Stimulated activated memory B cell treated with anti-CD40 and anti-IgM and Interleukin-4, amounts not matched to agents 10 μg/mL and 1 μg/mL and 100 μg/mL, for 72 hours (primary cell): ENCODE results near the gene SPAG6.
A peak's percentile ranks its signal among the peaks of the same experiment; 100 is the strongest.

Experiments
- ATAC-seq: fragments of 150-1000 bp; cut with Tn5 transposase; 2 replicates; pipeline ENCODE4 v1.10.0; 2021
- H3K27ac Mint-ChIP-seq: one replicate; pipeline ENCODE4 v1.8.0; 2022; ENCODE audit warnings: mild to moderate bottlenecking, mixed read lengths
- H3K27me3 Mint-ChIP-seq: one replicate; pipeline ENCODE4 v1.8.0; 2022; ENCODE audit warnings: mixed read lengths
- H3K36me3 Mint-ChIP-seq: one replicate; pipeline ENCODE4 v1.8.0; 2022; ENCODE audit warnings: mixed read lengths
- H3K4me1 Mint-ChIP-seq: one replicate; pipeline ENCODE4 v1.8.0; 2022; ENCODE audit warnings: mixed read lengths
- H3K4me3 Mint-ChIP-seq: one replicate; pipeline ENCODE4 v1.8.0; 2022; ENCODE audit warnings: mild to moderate bottlenecking, moderate library complexity, mixed read lengths
- H3K9me3 Mint-ChIP-seq: one replicate; pipeline ENCODE4 v1.8.0; 2022; ENCODE audit warnings: mixed read lengths

Gene SPAG6

DNA sequence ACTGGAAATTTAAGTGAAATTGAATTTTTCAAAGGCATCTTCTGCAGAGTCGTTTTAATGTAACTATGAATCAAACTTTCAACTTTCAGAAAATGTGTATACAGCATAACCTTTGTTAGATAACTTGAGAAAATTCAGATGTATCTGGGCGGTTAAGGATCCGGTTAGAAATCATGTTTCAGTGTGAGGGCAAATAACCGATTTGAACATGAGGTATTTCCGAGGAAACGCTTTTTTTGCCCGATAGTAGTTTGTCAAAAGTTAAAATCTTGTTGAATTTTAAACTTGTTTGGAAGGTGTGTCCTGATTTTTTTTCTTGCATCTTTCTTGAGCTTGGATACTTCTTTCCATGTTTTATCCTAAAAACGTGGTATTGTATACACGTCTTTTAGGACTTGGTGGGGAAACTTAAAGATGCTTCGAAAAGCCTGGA, 25.7 kb upstream of the SPAG6 start:
- no peaks in the 10 kb centered on the region for H3K36me3 Mint-ChIP-seq
- H3K9me3 Mint-ChIP-seq: no peaks in the 10 kb centered on the region
- H3K4me3 Mint-ChIP-seq: peak overlapping the region; percentile 93
- H3K27ac Mint-ChIP-seq: peak overlapping the region; percentile 91
- peaks cover 43% of the 10 kb centered on the region for H3K4me1 Mint-ChIP-seq
- ATAC-seq: no peak
- no peaks in the 10 kb centered on the region for H3K27me3 Mint-ChIP-seq

GRCh38 chr10:22319980-22320558, 25.2 kb upstream of the SPAG6 start:
- Mint-ChIP-seq H3K9me3 (no peaks in the 10 kb centered on the region), H3K4me1 (peaks cover 46% of the 10 kb centered on the region), H3K27me3 (no peaks in the 10 kb centered on the region), H3K27ac (peak overlapping the region; percentile 91), H3K4me3 (peak overlapping the region; percentile 93), H3K36me3 (no peaks in the 10 kb centered on the region)
- no peak for ATAC-seq

DNA sequence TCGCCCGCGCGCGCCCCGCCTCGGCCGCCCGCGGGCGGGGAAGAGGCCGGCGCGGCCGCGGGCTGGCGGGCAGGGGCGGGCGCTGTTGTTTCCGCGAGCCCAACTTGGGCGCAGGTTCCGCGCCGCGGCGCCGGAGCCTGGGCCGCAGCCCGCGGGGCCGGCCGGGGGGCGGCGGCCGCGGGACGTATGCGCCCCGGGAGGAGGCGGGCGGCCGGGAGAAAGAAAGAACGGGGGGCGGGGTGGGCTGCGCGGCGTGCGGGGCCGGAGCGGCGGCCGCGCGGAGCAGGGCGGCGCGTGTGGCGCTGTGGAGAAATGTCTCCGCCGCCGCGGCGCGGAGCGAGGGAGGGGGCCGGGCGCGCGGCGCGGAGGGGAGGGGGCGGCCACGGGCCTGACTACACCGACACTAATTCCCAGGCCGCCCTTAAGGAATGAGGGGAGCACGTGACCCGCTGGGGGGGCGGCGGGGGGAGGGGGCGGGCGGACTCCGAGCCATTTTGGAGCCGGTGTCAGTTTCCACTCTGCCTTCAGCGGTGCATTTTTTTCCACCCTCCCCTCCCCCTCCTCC, 24.6 kb upstream of the SPAG6 start, which contains the start of gene BMI1:
BMI1 (plus strand) TSS at position 509 of the 565 bp plus-strand sequence. CDS start 5,351 bp downstream, outside the sequence.
- H3K4me3 Mint-ChIP-seq: peak within 1 kb of the TSS; percentile 93
- H3K27ac Mint-ChIP-seq: peak within 1 kb of the TSS; percentile 94
- ATAC-seq: peak; percentile 58
- no peaks in the 10 kb centered on the region for H3K9me3 Mint-ChIP-seq
- peaks cover 41% of the 10 kb centered on the region for H3K4me1 Mint-ChIP-seq
- no peaks in the 10 kb centered on the region for H3K36me3 Mint-ChIP-seq
- no peaks in the 10 kb centered on the region for H3K27me3 Mint-ChIP-seq

DNA sequence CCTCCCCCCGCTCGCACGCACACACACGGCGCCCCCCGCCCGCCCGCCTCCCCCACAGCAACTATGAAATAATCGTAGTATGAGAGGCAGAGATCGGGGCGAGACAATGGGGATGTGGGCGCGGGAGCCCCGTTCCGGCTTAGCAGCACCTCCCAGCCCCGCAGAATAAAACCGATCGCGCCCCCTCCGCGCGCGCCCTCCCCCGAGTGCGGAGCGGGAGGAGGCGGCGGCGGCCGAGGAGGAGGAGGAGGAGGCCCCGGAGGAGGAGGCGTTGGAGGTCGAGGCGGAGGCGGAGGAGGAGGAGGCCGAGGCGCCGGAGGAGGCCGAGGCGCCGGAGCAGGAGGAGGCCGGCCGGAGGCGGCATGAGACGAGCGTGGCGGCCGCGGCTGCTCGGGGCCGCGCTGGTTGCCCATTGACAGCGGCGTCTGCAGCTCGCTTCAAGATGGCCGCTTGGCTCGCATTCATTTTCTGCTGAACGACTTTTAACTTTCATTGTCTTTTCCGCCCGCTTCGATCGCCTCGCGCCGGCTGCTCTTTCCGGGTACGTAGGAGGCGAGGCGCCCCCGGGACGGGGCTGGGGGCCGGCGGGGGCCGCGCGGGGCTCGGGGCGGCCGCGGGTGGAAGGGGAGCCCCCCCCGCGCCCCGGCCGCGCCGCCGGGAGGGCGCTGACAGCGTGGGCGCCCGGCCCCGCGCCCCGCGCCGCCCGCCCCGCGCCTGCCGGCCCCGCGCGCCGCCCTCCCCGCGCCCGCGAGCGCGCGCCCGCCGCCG, 24.0 kb upstream of the SPAG6 start:
- Mint-ChIP-seq H3K4me3 (peak overlapping the region; percentile 90), H3K27ac (peak overlapping the region; percentile 94), H3K4me1 (peaks cover 45% of the 10 kb centered on the region), H3K36me3 (no peaks in the 10 kb centered on the region), H3K27me3 (no peaks in the 10 kb centered on the region), H3K9me3 (no peaks in the 10 kb centered on the region)
- peak; percentile 61 for ATAC-seq

- no peaks in the 10 kb centered on the region for H3K9me3 Mint-ChIP-seq
- H3K36me3 Mint-ChIP-seq: no peaks in the 10 kb centered on the region
- H3K27me3 Mint-ChIP-seq: no peaks in the 10 kb centered on the region
- peaks cover 47% of the 10 kb centered on the region for H3K4me1 Mint-ChIP-seq
- ATAC-seq: no peak
- peak overlapping the region; percentile 94 for H3K27ac Mint-ChIP-seq
- H3K4me3 Mint-ChIP-seq: peak overlapping the region; percentile 93
These were observed 23.2 kb upstream of the SPAG6 start for GRCh38 chr10:22321924-22322640.

GRCh38 chr10:22322641-22323160, 22.6 kb upstream of the SPAG6 start:
- H3K36me3 Mint-ChIP-seq: no peaks in the 10 kb centered on the region
- ATAC-seq: no peak
- H3K27me3 Mint-ChIP-seq: no peaks in the 10 kb centered on the region
- H3K4me1 Mint-ChIP-seq: peaks cover 47% of the 10 kb centered on the region
- H3K9me3 Mint-ChIP-seq: no peaks in the 10 kb centered on the region
- peak overlapping the region; percentile 94 for H3K27ac Mint-ChIP-seq
- peak overlapping the region; percentile 93 for H3K4me3 Mint-ChIP-seq

GRCh38 chr10:22323538-22324305, 21.6 kb upstream of the SPAG6 start:
- Mint-ChIP-seq H3K27ac (peak overlapping the region; percentile 36), H3K36me3 (no peaks in the 10 kb centered on the region), H3K4me1 (peaks cover 47% of the 10 kb centered on the region), H3K27me3 (no peaks in the 10 kb centered on the region), H3K9me3 (no peaks in the 10 kb centered on the region), H3K4me3 (no peak overlapping the region)
- ATAC-seq: no peak

DNA sequence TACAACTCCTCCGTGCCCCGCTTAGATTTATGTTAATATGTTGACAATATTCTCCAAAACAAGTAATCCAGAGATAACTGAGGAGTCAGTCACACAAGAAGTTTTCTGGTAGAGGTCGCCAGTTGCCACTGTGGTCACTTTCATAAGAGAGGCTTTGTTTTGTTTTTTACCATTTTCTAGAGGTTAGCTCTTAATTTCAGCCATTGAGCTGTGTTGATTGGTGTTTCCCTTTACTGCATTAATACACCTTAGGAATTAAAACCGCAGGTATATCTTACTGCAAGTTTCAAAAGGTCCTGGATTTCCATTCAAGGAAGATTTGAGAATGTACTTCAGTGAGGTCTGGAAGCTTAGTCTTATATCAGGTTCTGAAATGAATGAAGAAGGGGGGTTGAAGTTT, 20.9 kb upstream of the SPAG6 start:
- peak overlapping the region; percentile 36 for H3K27ac Mint-ChIP-seq
- H3K4me3 Mint-ChIP-seq: peak overlapping the region; percentile 80
- peaks cover 47% of the 10 kb centered on the region for H3K4me1 Mint-ChIP-seq
- H3K36me3 Mint-ChIP-seq: peaks cover 4% of the 10 kb centered on the region
- no peaks in the 10 kb centered on the region for H3K27me3 Mint-ChIP-seq
- H3K9me3 Mint-ChIP-seq: no peaks in the 10 kb centered on the region
- no peak for ATAC-seq

DNA sequence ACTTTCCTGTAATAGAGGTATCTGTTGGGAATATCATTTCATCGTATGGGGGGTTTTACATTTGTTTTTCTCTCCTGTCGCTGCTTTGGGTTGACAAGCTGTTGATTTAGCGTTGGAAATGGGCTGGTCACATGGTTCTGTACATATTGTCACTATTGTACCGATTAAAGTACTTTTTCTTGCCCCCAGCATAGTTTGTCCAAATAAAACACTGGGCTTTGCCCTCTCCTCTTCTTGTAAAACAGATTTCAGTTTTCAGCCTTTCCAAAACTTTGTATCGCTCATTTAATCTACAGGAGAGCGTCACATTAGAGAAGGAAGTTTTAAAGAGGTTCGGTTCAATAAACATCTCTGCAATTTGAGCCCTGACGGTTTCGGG, 20.4 kb upstream of the SPAG6 start:
- Mint-ChIP-seq H3K4me1 (peaks cover 44% of the 10 kb centered on the region), H3K27me3 (no peaks in the 10 kb centered on the region), H3K27ac (peak overlapping the region; percentile 36), H3K9me3 (no peaks in the 10 kb centered on the region), H3K36me3 (peaks cover 9% of the 10 kb centered on the region), H3K4me3 (peak overlapping the region; percentile 80)
- no peak for ATAC-seq

DNA sequence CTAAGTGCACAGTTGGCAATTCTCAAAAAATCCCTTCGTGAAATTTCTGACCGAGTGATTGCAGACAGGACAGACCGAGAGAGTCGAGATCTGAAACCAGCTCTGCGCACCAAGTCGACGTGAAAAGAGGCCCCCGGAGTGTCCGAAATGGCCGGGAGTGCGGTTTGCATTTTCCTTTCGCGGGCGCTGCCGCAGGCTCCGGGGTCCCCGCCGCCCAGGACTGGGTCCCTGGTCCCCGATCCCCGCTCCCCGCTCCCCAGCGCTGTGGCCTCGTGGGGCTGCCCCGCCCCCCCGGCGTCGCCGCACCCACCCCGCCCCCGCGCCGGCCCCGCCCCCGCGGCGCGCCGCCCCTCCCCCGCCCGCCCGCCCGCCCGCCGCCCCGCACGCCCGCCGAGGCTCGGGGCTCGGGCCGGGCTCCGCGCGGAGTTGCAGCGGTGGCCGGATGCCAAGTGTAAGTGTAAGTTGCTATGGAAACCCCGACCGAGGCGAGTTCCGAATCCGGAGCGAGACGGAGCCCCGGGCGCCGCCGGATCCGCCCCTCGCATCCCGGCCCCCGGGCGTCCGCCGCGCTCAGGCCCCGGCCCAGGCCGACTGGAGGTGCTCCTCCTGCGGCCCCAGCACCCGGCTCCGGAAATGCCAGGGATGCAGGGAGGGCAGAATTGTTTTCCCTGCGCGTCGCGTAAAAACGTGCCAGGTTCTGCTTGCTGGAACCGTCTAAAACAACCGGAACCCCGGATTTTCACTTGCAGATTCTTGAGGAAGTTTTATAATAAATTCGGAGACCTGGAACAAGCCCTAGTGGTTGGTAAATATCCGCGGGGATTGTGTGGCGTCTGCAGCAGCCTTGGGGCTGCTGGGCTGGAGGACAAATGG, 19.8 kb upstream of the SPAG6 start:
- peaks cover 40% of the 10 kb centered on the region for H3K4me1 Mint-ChIP-seq
- H3K27ac Mint-ChIP-seq: peak overlapping the region; percentile 66
- no peaks in the 10 kb centered on the region for H3K27me3 Mint-ChIP-seq
- peaks cover 10% of the 10 kb centered on the region for H3K36me3 Mint-ChIP-seq
- ATAC-seq: peak; percentile 70
- H3K4me3 Mint-ChIP-seq: peak overlapping the region; percentile 80
- H3K9me3 Mint-ChIP-seq: no peaks in the 10 kb centered on the region

DNA sequence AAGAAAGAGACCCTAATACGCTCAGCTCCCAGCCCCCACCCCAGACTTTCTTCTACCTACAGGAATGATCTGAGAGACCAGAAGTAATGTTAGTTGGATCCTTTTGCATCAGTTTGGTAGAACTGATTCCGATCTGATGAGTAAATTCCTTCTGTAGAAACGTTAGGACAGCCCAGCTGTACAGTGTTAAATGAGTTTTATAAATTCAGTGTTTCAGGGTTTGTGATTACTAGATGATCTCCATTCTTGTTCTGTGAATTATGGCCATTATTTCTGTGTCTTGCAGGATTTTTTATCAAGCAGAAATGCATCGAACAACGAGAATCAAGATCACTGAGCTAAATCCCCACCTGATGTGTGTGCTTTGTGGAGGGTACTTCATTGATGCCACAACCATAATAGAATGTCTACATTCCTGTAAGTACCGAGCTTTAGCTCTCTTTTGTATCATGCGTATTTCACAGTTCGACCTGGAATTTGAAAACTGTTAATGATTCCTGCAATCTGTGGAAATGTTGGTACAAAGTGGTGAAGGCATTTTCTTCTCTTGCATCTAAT, 19.1 kb upstream of the SPAG6 start:
- Mint-ChIP-seq H3K36me3 (peaks cover 10% of the 10 kb centered on the region), H3K4me3 (peak overlapping the region; percentile 75), H3K27me3 (no peaks in the 10 kb centered on the region), H3K4me1 (peaks cover 40% of the 10 kb centered on the region), H3K9me3 (no peaks in the 10 kb centered on the region), H3K27ac (peak overlapping the region; percentile 66)
- no peak for ATAC-seq

- Mint-ChIP-seq H3K27ac (no peak overlapping the region), H3K4me3 (no peak overlapping the region), H3K27me3 (no peaks in the 10 kb centered on the region), H3K36me3 (peaks cover 18% of the 10 kb centered on the region), H3K9me3 (peaks cover 3% of the 10 kb centered on the region), H3K4me1 (peaks cover 30% of the 10 kb centered on the region)
- no peak for ATAC-seq
These were observed 16.1 kb upstream of the SPAG6 start for GRCh38 chr10:22329150-22329549.

- Mint-ChIP-seq H3K27ac (no peak overlapping the region), H3K27me3 (peaks cover 15% of the 10 kb centered on the region), H3K36me3 (peaks cover 18% of the 10 kb centered on the region), H3K4me1 (peaks cover 27% of the 10 kb centered on the region), H3K9me3 (peaks cover 3% of the 10 kb centered on the region), H3K4me3 (no peak overlapping the region)
- ATAC-seq: no peak
These were observed 13.1 kb upstream of the SPAG6 start for GRCh38 chr10:22332116-22332692.
